Suprapubic skin (tissue), 4 donors: Measurements from ENCODE around the gene ACVR2B. TPM values are rescaled to one million over a fixed set of nuclear protein-coding genes. Genes with fewer than 3 reads are reported as not detected.

Source experiments
- DNase-seq, 2 donors: peaks; one replicate each; pipeline ENCODE4 v3.0.0-alpha.2; 2019; ENCODE audit warnings: low spot score in 2 of 2
- H3K27ac ChIP-seq: fragments of 200-600 bp; sonication (generic); one replicate; pipeline ENCODE4 v1.5.1; 2019
- H3K27me3 ChIP-seq: fragments of 200-600 bp; sonication (generic); one replicate; pipeline ENCODE4 v1.5.1; 2019
- H3K36me3 ChIP-seq: fragments of 200-600 bp; sonication (generic); one replicate; pipeline ENCODE4 v1.5.1; 2019
- H3K4me1 ChIP-seq: fragments of 200-600 bp; sonication (generic); one replicate; pipeline ENCODE4 v1.5.1; 2019
- H3K4me3 ChIP-seq: fragments of 200-600 bp; sonication (generic); one replicate; pipeline ENCODE4 v1.5.1; 2019; ENCODE audit warnings: mild to moderate bottlenecking
- H3K9me3 ChIP-seq: fragments of 200-600 bp; sonication (generic); one replicate; pipeline ENCODE4 v1.5.1; 2019
- CTCF ChIP-seq, 2 donors: fragments of 200-600 bp in 1 of 2; fragments of 450-650 bp in 1 of 2; sonication (generic) in 1 of 2; IDR thresholded peaks; one replicate each; pipeline ENCODE4 v1.5.1; 2016 to 2019; ENCODE audit warnings: antibody characterized with exemption in 2 of 2, mild to moderate bottlenecking in 1 of 2, moderate library complexity in 1 of 2
- EP300 ChIP-seq: sonication (generic); formaldehyde crosslinking; IDR thresholded peaks from one replicate; pipeline ENCODE4 v1.6.1; 2017; ENCODE audit warnings: antibody characterized with exemption
- POLR2A ChIP-seq, 2 donors: fragments of 450-650 bp; IDR thresholded peaks; one replicate each; pipeline ENCODE4 v1.6.1; 2017; ENCODE audit warnings: antibody characterized with exemption in 2 of 2, mild to moderate bottlenecking in 2 of 2, moderate library complexity in 2 of 2
- POLR2AphosphoS5 ChIP-seq, 3 donors: sonication (generic); formaldehyde crosslinking; IDR thresholded peaks; one replicate each; pipeline ENCODE4 v1.6.1; 2017; ENCODE audit warnings: antibody characterized with exemption in 3 of 3
- WGBS: methylation state at CpG from one replicate; pipeline ENCODE4 v1.1.5; 2018; 5-methylcytosine and 5-hydroxymethylcytosine counted together
- total RNA-seq, 4 donors: library from RNA; depleted of rRNA; stranded (reverse); fragments of >200 nt; gene quantifications; one replicate each; pipeline ENCODE4 v1.1.0, GENCODE V29; 2016

The ACVR2B gene
- total RNA-seq, 4 donors from 2014 or later = 1.1 to 8.9 (median 3.1) TPM

GRCh38 chr3:38534604-38535003, 80.9 kb downstream of the ACVR2B start:
- no peak for TF ChIP-seq POLR2A (IDR thresholded peaks at IDR 0.05)
- TF ChIP-seq CTCF (IDR thresholded peaks at IDR 0.05) = no peak
- no peak for TF ChIP-seq POLR2AphosphoS5 (IDR thresholded peaks at IDR 0.05)
- no peak for TF ChIP-seq EP300

GRCh38 chr3:38536671-38537070, 83.0 kb downstream of the ACVR2B start:
- no peak overlapping the region for H3K4me3 ChIP-seq
- no peak for DNase-seq
- no peak overlapping the region for H3K27ac ChIP-seq
- TF ChIP-seq POLR2A (IDR thresholded peaks at IDR 0.05) (no peak), CTCF (IDR thresholded peaks at IDR 0.05) (no peak), EP300 (no peak), POLR2AphosphoS5 (IDR thresholded peaks at IDR 0.05) (no peak)
- H3K36me3 ChIP-seq = no peaks in the 10 kb centered on the region
- no peaks in the 10 kb centered on the region for H3K9me3 ChIP-seq
- H3K27me3 ChIP-seq = no peaks in the 10 kb centered on the region
- 77% methylated on average over 3 of the region's 3 CpGs for WGBS
- no peaks in the 10 kb centered on the region for H3K4me1 ChIP-seq

More at GRCh38 chr3:38534604-38535003, 80.9 kb downstream of the ACVR2B start:
- no peaks in the 10 kb centered on the region for H3K9me3 ChIP-seq
- 97% methylated on average over 7 of the region's 7 CpGs for WGBS
- DNase-seq = no peak
- H3K36me3 ChIP-seq = no peaks in the 10 kb centered on the region
- no peaks in the 10 kb centered on the region for H3K27me3 ChIP-seq
- no peak overlapping the region for H3K4me3 ChIP-seq
- H3K4me1 ChIP-seq = no peaks in the 10 kb centered on the region
- no peak overlapping the region for H3K27ac ChIP-seq

- Histone ChIP-seq H3K4me3 (no peak overlapping the region), H3K27ac (no peak overlapping the region), H3K4me1 (no peaks in the 10 kb centered on the region), H3K9me3 (no peaks in the 10 kb centered on the region), H3K36me3 (no peaks in the 10 kb centered on the region), H3K27me3 (no peaks in the 10 kb centered on the region)
- DNase-seq = peak in 1 of 2 donors; percentile 26
- WGBS = 64% methylated on average over 8 of the region's 8 CpGs
- TF ChIP-seq EP300 = no peak
- TF ChIP-seq POLR2AphosphoS5 (IDR thresholded peaks at IDR 0.05) = no peak
Observed at GRCh38 chr3:38538773-38539353, 85.2 kb downstream of the ACVR2B start.

- WGBS = 66% methylated on average over 9 of the region's 9 CpGs
- DNase-seq = peak in 1 of 2 donors; percentile 76
- TF ChIP-seq POLR2AphosphoS5 (IDR thresholded peaks at IDR 0.05) (no peak), POLR2A (IDR thresholded peaks at IDR 0.05) (no peak), CTCF (IDR thresholded peaks at IDR 0.05) (no peak)
- no peaks in the 10 kb centered on the region for H3K36me3 ChIP-seq
- no peak overlapping the region for H3K27ac ChIP-seq
- no peaks in the 10 kb centered on the region for H3K9me3 ChIP-seq
- H3K27me3 ChIP-seq = no peaks in the 10 kb centered on the region
- H3K4me1 ChIP-seq = no peaks in the 10 kb centered on the region
- H3K4me3 ChIP-seq = no peak overlapping the region
Observed at GRCh38 chr3:38541806-38542205, 88.1 kb downstream of the ACVR2B start.

Other genes with a start within 250 kb of the ACVR2B start
- 1 to 10 TPM in 1 of 4 donors, under 1 TPM in 1, not detected in 2; 0.21 to 1.3 TPM for gene SLC22A13, start 188.1 kb upstream of the ACVR2B start, total RNA-seq
- under 1 TPM in 1 of 4 donors, not detected in 3; 0.64 TPM for gene SLC22A14, start 171.6 kb upstream of the ACVR2B start, total RNA-seq
- gene XYLB, start 107.1 kb upstream of the ACVR2B start, total RNA-seq = 1 to 10 TPM in 3 of 4 donors, under 1 TPM in 1; 0.76 to 3.4 (median 1.6) TPM
- gene EXOG, start 42.5 kb downstream of the ACVR2B start, total RNA-seq = 1 to 10 TPM; 1.4 to 3.9 (median 2.3) TPM
- gene SCN5A, start 195.8 kb downstream of the ACVR2B start, total RNA-seq = 1 to 10 TPM in 2 of 4 donors, under 1 TPM in 1, not detected in 1; 0.15 to 1.1 (median 1.0) TPM